GM21526 (cell line): ENCODE measurements around the gene SH3PXD2B.
"Not testable (repeated sequence)": the region's sequence is repeated elsewhere in the genome, so short reads cannot be mapped to it uniquely, and the experiment has no call there.

Experiments used
- ATAC-seq: cut with Tn5 transposase; IDR thresholded peaks from one replicate; pipeline ENCODE4 v1.9.1; 2021; ENCODE audit warnings: moderate library complexity; ENCODE audit not compliant: unreplicated experiment, low FRiP score

The SH3PXD2B gene

GRCh38 chr5:172347496-172348052 is 106.8 kb downstream of the SH3PXD2B start:
- ATAC-seq: no peak

- no peak for ATAC-seq
Observed at GRCh38 chr5:172345881-172346280, 108.4 kb downstream of the SH3PXD2B start.

- no peak for ATAC-seq
Observed at GRCh38 chr5:172344855-172345409, 109.4 kb downstream of the SH3PXD2B start.

- no peak for ATAC-seq
Observed at GRCh38 chr5:172343741-172344140, 110.6 kb downstream of the SH3PXD2B start.

GRCh38 chr5:172342918-172343317 is 111.4 kb downstream of the SH3PXD2B start:
- no peak for ATAC-seq

GRCh38 chr5:172339264-172340180 is 114.8 kb downstream of the SH3PXD2B start:
- no peak for ATAC-seq

- no peak for ATAC-seq
Observed at GRCh38 chr5:172336676-172337285, 117.5 kb downstream of the SH3PXD2B start.

- ATAC-seq: no peak
Observed at GRCh38 chr5:172336264-172336663, 118.1 kb downstream of the SH3PXD2B start.

GRCh38 chr5:172335721-172336120 is 118.6 kb downstream of the SH3PXD2B start:
- ATAC-seq: no peak

- ATAC-seq: no peak
Observed at GRCh38 chr5:172334641-172335040, 119.7 kb downstream of the SH3PXD2B start.

- ATAC-seq: no peak
Observed at GRCh38 chr5:172334196-172334595, 120.1 kb downstream of the SH3PXD2B start.

- ATAC-seq: not testable (repeated sequence)
Observed at GRCh38 chr5:172326901-172327300, 127.4 kb downstream of the SH3PXD2B start.

- no peak for ATAC-seq
Observed at GRCh38 chr5:172325452-172325851, 128.9 kb downstream of the SH3PXD2B start.

- peak; percentile 54 for ATAC-seq
Observed at GRCh38 chr5:172322028-172322965, 132.0 kb downstream of the SH3PXD2B start.

GRCh38 chr5:172321593-172321992 is 132.7 kb downstream of the SH3PXD2B start:
- ATAC-seq: no peak

- ATAC-seq: no peak
Observed at GRCh38 chr5:172319708-172320441, 134.4 kb downstream of the SH3PXD2B start.

- ATAC-seq: peak; percentile 53
Observed at GRCh38 chr5:172315587-172316493, 138.5 kb downstream of the SH3PXD2B start.

- no peak for ATAC-seq
Observed at GRCh38 chr5:172313915-172314314, 140.4 kb downstream of the SH3PXD2B start.
